HCT116 (cell line): ENCODE results near the gene UACA. TPM values are rescaled to one million over a fixed set of nuclear protein-coding genes. Genes with fewer than 3 reads are reported as not detected.
A peak's percentile ranks its signal among the peaks of the same experiment; 100 is the strongest.

Source experiments
- ATAC-seq: fragments of 200-7000 bp; cut with Tn5 transposase; 2 replicates; pipeline ENCODE4 v1.9.1; 2020; ENCODE audit warnings: mild to moderate bottlenecking, moderate library complexity
- BruUV-seq: library from RNA; stranded (reverse); fragments of 400-500 nt; replicated peaks from 2 replicates; lab custom pipeline; 2021; lab: Mats Ljungman, UMichigan
- CTCF ChIA-PET: fragments of 300-600 bp; sonication (Branson Sonifier 250); formaldehyde crosslinking; loops from one replicate; lab custom pipeline; 2021; ENCODE audit warnings: antibody characterized with exemption; lab: Charles Lee
- POLR2A ChIA-PET: fragments of 300-600, 350-600 bp; sonication (Branson Sonifier 250); formaldehyde crosslinking; loops from one replicate; lab custom pipeline; 2021; ENCODE audit warnings: antibody characterized with exemption; lab: Charles Lee
- RAD21 ChIA-PET, 2 experiments: fragments of 300-600 bp; sonication (Branson Sonifier 250); formaldehyde crosslinking; loops; one replicate each; lab custom pipeline; 2023; ENCODE audit warnings: low total read pairs in 2 of 2; ENCODE audit not compliant: uncharacterized antibody in 2 of 2, unreplicated experiment in 2 of 2, low non-redundant PET in 1 of 2; lab: Charles Lee
- DNase-seq: peaks from one replicate; pipeline ENCODE4 v3.0.0-alpha.2; 2010; ENCODE audit warnings: low read depth, low spot score
- H2AFZ ChIP-seq: fragments of 200-600 bp; shearing (Covaris generic), sonication (generic); 2 replicates; pipeline ENCODE4 v1.6.1; 2017; ENCODE audit warnings: low read depth, mixed run types, mixed read lengths, antibody characterized with exemption, low read length; ENCODE audit not compliant: poor library complexity, severe bottlenecking
- H3K27ac ChIP-seq: 2 replicates; pipeline ENCODE4 v1.5.1; 2012; ENCODE audit warnings: low read depth, low read length
- H3K27me3 ChIP-seq: fragments of 200-600 bp; sonication (generic); 2 replicates; pipeline ENCODE4 v1.6.1; 2016; ENCODE audit warnings: mixed run types, low read length, mixed read lengths; ENCODE audit not compliant: insufficient read depth
- H3K36me3 ChIP-seq, 2 experiments: fragments of 200-500 bp in 1 of 2; fragments of 200-600 bp in 1 of 2; sonication (Bioruptor generic) in 1 of 2; sonication (generic) in 1 of 2; 2 replicates each; pipeline versions ENCODE4 v1.5.1 to v1.6.1; 2014 to 2016; ENCODE audit warnings: low read length in 2 of 2, inconsistent platforms in 1 of 2, mixed read lengths in 1 of 2, mixed run types in 1 of 2; ENCODE audit not compliant: insufficient read depth in 2 of 2, control insufficient read depth in 1 of 2
- H3K4me1 ChIP-seq, 2 experiments: fragments of 200-600 bp in 1 of 2; sonication (generic) in 1 of 2; 2 replicates each; pipeline versions ENCODE4 v1.5.1 to v1.6.1; 2012 to 2017; ENCODE audit warnings: low read length in 2 of 2, inconsistent platforms in 1 of 2, mild to moderate bottlenecking in 1 of 2, mixed read lengths in 1 of 2, mixed run types in 1 of 2, moderate library complexity in 1 of 2; ENCODE audit not compliant: insufficient read depth in 2 of 2, control insufficient read depth in 1 of 2
- H3K4me2 ChIP-seq: fragments of 200-600 bp; sonication (generic); 2 replicates; pipeline ENCODE4 v1.6.1; 2017; ENCODE audit warnings: mixed run types, low read length, mixed read lengths
- H3K4me3 ChIP-seq, 2 experiments: fragments of 200-600 bp in 1 of 2; sonication (generic) in 1 of 2; replicated peaks in 1 of 2; 2 replicates each; pipeline ENCODE4 v1.5.1; 2011 to 2016; ENCODE audit warnings: low read length in 2 of 2, control low read depth in 1 of 2, low read depth in 1 of 2, mild to moderate bottlenecking in 1 of 2, mixed read lengths in 1 of 2, mixed run types in 1 of 2
- H3K79me2 ChIP-seq: fragments of 200-600 bp; sonication (generic); 2 replicates; pipeline ENCODE4 v1.6.1; 2017; ENCODE audit warnings: mild to moderate bottlenecking, mixed run types, low read length, moderate library complexity, mixed read lengths; ENCODE audit not compliant: insufficient read depth
- H3K9ac ChIP-seq: fragments of 200-600 bp; sonication (generic); 2 replicates; pipeline ENCODE4 v1.6.1; 2016; ENCODE audit warnings: low read length, mixed read lengths
- H3K9me2 ChIP-seq: fragments of 200-600 bp; sonication (generic), shearing (Covaris generic); 2 replicates; pipeline ENCODE4 v1.6.1; 2017; ENCODE audit warnings: mixed run types, mild to moderate bottlenecking, moderate library complexity; ENCODE audit not compliant: insufficient read depth
- H3K9me3 ChIP-seq, 2 experiments: fragments of 200-500 bp in 1 of 2; fragments of 200-600 bp in 1 of 2; sonication (Bioruptor generic) in 1 of 2; sonication (generic) in 1 of 2; 2 replicates each; pipeline ENCODE4 v1.6.1; 2014 to 2017; ENCODE audit warnings: low read length in 2 of 2, mixed read lengths in 2 of 2, inconsistent platforms in 1 of 2, low read depth in 1 of 2, mild to moderate bottlenecking in 1 of 2, mixed run types in 1 of 2, moderate library complexity in 1 of 2; ENCODE audit not compliant: control insufficient read depth in 1 of 2, insufficient read depth in 1 of 2
- H4K20me1 ChIP-seq: fragments of 200-600 bp; sonication (generic), shearing (Covaris generic); 2 replicates; pipeline ENCODE4 v1.6.1; 2017; ENCODE audit warnings: mixed run types, mild to moderate bottlenecking, moderate library complexity; ENCODE audit not compliant: insufficient read depth
- ATF3 ChIP-seq: IDR thresholded peaks from 2 replicates; pipeline ENCODE4 v1.6.1; 2012
- CEBPB ChIP-seq: IDR thresholded peaks from 2 replicates; pipeline ENCODE4 v1.6.1; 2012; ENCODE audit warnings: low read depth
- CTCF ChIP-seq, 3 experiments: fragments of 200-600 bp in 1 of 3; sonication (generic) in 1 of 3; IDR thresholded peaks in 2 of 3; conservative IDR thresholded peaks in 1 of 3; 2 replicates each; pipeline ENCODE4 v1.5.1; 2012 to 2017; ENCODE audit warnings: low read depth in 2 of 3, low read length in 2 of 3, antibody characterized with exemption in 1 of 3, borderline replicate concordance in 1 of 3, control low read depth in 1 of 3, mild to moderate bottlenecking in 1 of 3, mixed read lengths in 1 of 3, mixed run types in 1 of 3, moderate library complexity in 1 of 3; ENCODE audit not compliant: insufficient read depth in 1 of 3
- EZH2 ChIP-seq: fragments of 200-600 bp; sonication (generic); IDR thresholded peaks from 2 replicates; pipeline ENCODE4 v1.6.1; 2017; ENCODE audit warnings: antibody characterized with exemption, mixed run types
- EZH2phosphoT487 ChIP-seq: fragments of 200-600 bp; IDR thresholded peaks from 2 replicates; pipeline ENCODE4 v1.6.1; 2018; ENCODE audit warnings: antibody characterized with exemption, borderline replicate concordance
- FOSL1 ChIP-seq: IDR thresholded peaks from 2 replicates; pipeline ENCODE4 v1.6.1; 2012; ENCODE audit warnings: low read depth
- SP1 ChIP-seq: IDR thresholded peaks from 2 replicates; pipeline ENCODE4 v1.6.1; 2012; ENCODE audit warnings: low read depth
- SRF ChIP-seq: IDR thresholded peaks from 2 replicates; pipeline ENCODE4 v1.6.1; 2012; ENCODE audit warnings: low read depth
- ZFX ChIP-seq: fragments of 450-650 bp; IDR thresholded peaks from 2 replicates; pipeline ENCODE4 v1.6.1; 2017
- ZNF274 ChIP-seq: fragments of 200-500 bp; sonication (Bioruptor generic); IDR thresholded peaks from 2 replicates; pipeline ENCODE4 v1.6.1; 2014; ENCODE audit warnings: mild to moderate bottlenecking, low read depth, low read length, inconsistent platforms
- intact Hi-C: fragments of 100-400 bp; cut with micrococcal nuclease; formaldehyde crosslinking; loops from 2 replicates; pipeline ENCODE4 v1.10.0; 2022
- total RNA-seq: library from RNA; stranded (reverse); gene quantifications from one replicate; pipeline ENCODE4 v1.2.1, GENCODE V29; 2021; ENCODE audit not compliant: unreplicated experiment
- TF ChIP-seq, protein P1 (sequence below): IDR thresholded peaks from 2 replicates; pipeline ENCODE4 v1.6.1; 2012

The UACA gene
- total RNA-seq, 1 experiment from 2014 or later: 47.4 TPM

DNA sequence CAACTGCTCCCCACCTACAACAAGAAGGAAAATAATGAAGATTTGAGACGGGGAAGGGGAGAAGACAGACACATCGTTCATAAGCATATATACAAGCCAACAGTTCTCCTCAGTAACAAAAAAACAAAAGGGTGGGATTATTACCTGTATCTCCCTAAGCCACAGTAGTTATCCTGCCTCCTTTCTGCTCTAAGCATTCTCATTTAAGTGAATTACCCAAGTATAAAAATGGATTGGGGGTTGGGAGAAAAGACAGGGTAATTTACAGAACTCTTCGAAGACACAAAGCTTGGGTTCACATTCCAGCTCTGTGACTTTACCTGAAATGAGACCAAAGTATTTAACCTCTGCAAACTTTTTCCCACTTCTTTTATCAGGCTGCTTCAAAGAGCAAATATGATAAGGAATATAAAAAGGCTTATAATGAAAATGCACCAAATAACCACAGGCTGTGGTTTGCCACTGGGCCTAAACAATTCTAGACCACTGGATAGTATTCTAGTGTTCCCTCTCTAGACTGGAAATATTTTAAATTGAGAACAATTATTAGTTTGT, 64.4 kb downstream of the UACA start:
- H3K9ac ChIP-seq: no peak overlapping the region
- H3K79me2 ChIP-seq: peaks cover 3% of the 10 kb centered on the region; the same call in 1 of the 2 replicates
- H3K36me3 ChIP-seq: no peaks in the 10 kb centered on the region
- H2AFZ ChIP-seq: no peak overlapping the region
- TF ChIP-seq CEBPB (no peak), ZFX (no peak), ZNF274 (no peak), CTCF (IDR thresholded peaks at IDR 0.05 in 2 of 3, conservative IDR thresholded peaks at IDR 0.05 in 1 of 3; ENCODE audit: borderline replicate concordance in 1 of 3, insufficient read depth in 1 of 3, low read depth in 2 of 3, low read length in 2 of 3) (no peak), FOSL1 (no peak), SP1 (no peak)
- intact Hi-C loops: no loop called here
- no peaks in the 10 kb centered on the region for H4K20me1 ChIP-seq
- H3K27ac ChIP-seq: no peak overlapping the region
- H3K27me3 ChIP-seq: no peaks in the 10 kb centered on the region
- no peaks in the 10 kb centered on the region for H3K9me2 ChIP-seq
- ATAC-seq (no peak), DNase-seq (no peak)
- ChIA-PET RAD21 (no interaction called here), CTCF (no interaction called here), POLR2A (no interaction called here)
- H3K4me2 ChIP-seq: peak overlapping the region; percentile 33
- H3K9me3 ChIP-seq: no peaks in the 10 kb centered on the region
- no peak overlapping the region for H3K4me3 ChIP-seq
- BruUV-seq: no TSS peak
- H3K4me1 ChIP-seq: peaks cover 14 to 47% of the 10 kb centered on the region in 2 experiments; a peak in 3 of 4 replicates

GRCh38 chr15:70698426-70698825, 64.9 kb downstream of the UACA start:
- Histone ChIP-seq H3K9ac (no peak overlapping the region), H2AFZ (no peak overlapping the region), H3K79me2 (peaks cover 3% of the 10 kb centered on the region; the same call in 1 of the 2 replicates), H3K36me3 (no peaks in the 10 kb centered on the region), H3K27me3 (no peaks in the 10 kb centered on the region), H3K27ac (no peak overlapping the region), H3K9me3 (no peaks in the 10 kb centered on the region), H4K20me1 (no peaks in the 10 kb centered on the region), H3K9me2 (no peaks in the 10 kb centered on the region), H3K4me3 (no peak overlapping the region), H3K4me2 (peak overlapping the region; percentile 33), H3K4me1 (peaks cover 11 to 42% of the 10 kb centered on the region in 2 experiments; a peak in 3 of 4 replicates)
- ATAC-seq: no peak
- RAD21 ChIA-PET: no interaction called here
- POLR2A ChIA-PET: no interaction called here
- BruUV-seq: no TSS peak
- DNase-seq: no peak
- intact Hi-C loops: no loop called here
- CTCF ChIA-PET: no interaction called here
- TF ChIP-seq FOSL1: no peak
- TF ChIP-seq SRF: no peak
- TF ChIP-seq EZH2: no peak
- TF ChIP-seq ZNF274: no peak
- TF ChIP-seq, protein P1, sequence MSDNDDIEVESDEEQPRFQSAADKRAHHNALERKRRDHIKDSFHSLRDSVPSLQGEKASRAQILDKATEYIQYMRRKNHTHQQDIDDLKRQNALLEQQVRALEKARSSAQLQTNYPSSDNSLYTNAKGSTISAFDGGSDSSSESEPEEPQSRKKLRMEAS: no peak
- no peak for TF ChIP-seq CTCF (IDR thresholded peaks at IDR 0.05 in 2 of 3, conservative IDR thresholded peaks at IDR 0.05 in 1 of 3; ENCODE audit: borderline replicate concordance in 1 of 3, insufficient read depth in 1 of 3, low read depth in 2 of 3, low read length in 2 of 3)
- no peak for TF ChIP-seq ATF3
- TF ChIP-seq EZH2phosphoT487: no peak
